ENCODE data around the gene ACTN4. TPM values are rescaled to one million over a fixed set of nuclear protein-coding genes. Genes with fewer than 3 reads are reported as not detected.
"Not testable (repeated sequence)": the region's sequence is repeated elsewhere in the genome, so short reads cannot be mapped to it uniquely, and the experiment has no call there.

The ACTN4 gene
- total and polyA plus RNA-seq, 9 donors, result 68.8 to 281 (median 224) TPM

- Histone ChIP-seq H3K36me3 (ENCODE audit: control insufficient read depth, insufficient read depth, low read length) (peaks cover 24% of the 10 kb centered on the region), H3K4me1 (ENCODE audit: control insufficient read depth, insufficient read depth, low read length) (peaks cover 21% of the 10 kb centered on the region), H3K4me3 (ENCODE audit: low read length) (peak within 1 kb of the TSS; percentile 92), H3K27ac (ENCODE audit: low read length) (peak within 1 kb of the TSS; percentile 91), H3K27me3 (ENCODE audit: control insufficient read depth, insufficient read depth, low read length) (no peaks in the 10 kb centered on the region), H3K9me3 (replicated peaks; ENCODE audit: control insufficient read depth, low read depth, low read length) (no peaks in the 10 kb centered on the region)
- WGBS (ENCODE audit: insufficient coverage), result 36% methylated on average over 19 of the region's 28 CpGs
- DNase-seq, result peak; percentile 34
These were observed 29.5 kb upstream of the ACTN4 start, which contains the start of gene MAP4K1 for GRCh38 chr19:38617764-38618589. MAP4K1 (minus strand) TSS chr19:38617953; CDS start chr19:38617895, 58 bp downstream.

GRCh38 chr19:38618590-38619360 lies 28.7 kb upstream of the ACTN4 start, which contains the start of gene EIF3K:
EIF3K (plus strand) TSS chr19:38619188; CDS start chr19:38619269, 81 bp downstream.
- Histone ChIP-seq H3K27ac (ENCODE audit: low read length) (peak within 1 kb of the TSS; percentile 91), H3K36me3 (ENCODE audit: control insufficient read depth, insufficient read depth, low read length) (peaks cover 28% of the 10 kb centered on the region), H3K27me3 (ENCODE audit: control insufficient read depth, insufficient read depth, low read length) (no peaks in the 10 kb centered on the region), H3K9me3 (replicated peaks; ENCODE audit: control insufficient read depth, low read depth, low read length) (no peaks in the 10 kb centered on the region), H3K4me1 (ENCODE audit: control insufficient read depth, insufficient read depth, low read length) (peaks cover 21% of the 10 kb centered on the region), H3K4me3 (ENCODE audit: low read length) (peak within 1 kb of the TSS; percentile 92)
- peak; percentile 100 for DNase-seq
- WGBS (ENCODE audit: insufficient coverage), result under 1% methylated on average over 59 of the region's 64 CpGs

GRCh38 chr19:38619361-38620174 lies 27.9 kb upstream of the ACTN4 start:
- Histone ChIP-seq H3K4me1 (ENCODE audit: control insufficient read depth, insufficient read depth, low read length) (peaks cover 21% of the 10 kb centered on the region), H3K36me3 (ENCODE audit: control insufficient read depth, insufficient read depth, low read length) (peaks cover 33% of the 10 kb centered on the region), H3K4me3 (ENCODE audit: low read length) (peak overlapping the region; percentile 92), H3K27me3 (ENCODE audit: control insufficient read depth, insufficient read depth, low read length) (no peaks in the 10 kb centered on the region), H3K27ac (ENCODE audit: low read length) (peak overlapping the region; percentile 86), H3K9me3 (replicated peaks; ENCODE audit: control insufficient read depth, low read depth, low read length) (no peaks in the 10 kb centered on the region)
- DNase-seq, result no peak
- 13% methylated on average over 20 of the region's 21 CpGs for WGBS (ENCODE audit: insufficient coverage)

GRCh38 chr19:38624822-38625221 lies 22.6 kb upstream of the ACTN4 start:
- H3K27ac ChIP-seq (ENCODE audit: low read length), result no peak overlapping the region
- peaks cover 81% of the 10 kb centered on the region for H3K36me3 ChIP-seq (ENCODE audit: control insufficient read depth, insufficient read depth, low read length)
- peaks cover 6% of the 10 kb centered on the region for H3K4me1 ChIP-seq (ENCODE audit: control insufficient read depth, insufficient read depth, low read length)
- no peak for DNase-seq
- no peaks in the 10 kb centered on the region for H3K27me3 ChIP-seq (ENCODE audit: control insufficient read depth, insufficient read depth, low read length)
- H3K9me3 ChIP-seq (replicated peaks; ENCODE audit: control insufficient read depth, low read depth, low read length), result no peaks in the 10 kb centered on the region
- H3K4me3 ChIP-seq (ENCODE audit: low read length), result no peak overlapping the region
- 71% methylated on average over 1 of the region's 3 CpGs for WGBS (ENCODE audit: insufficient coverage)

- WGBS (ENCODE audit: insufficient coverage), result 95% methylated on average over 3 of the region's 4 CpGs
- DNase-seq, result no peak
- no peaks in the 10 kb centered on the region for H3K27me3 ChIP-seq (ENCODE audit: control insufficient read depth, insufficient read depth, low read length)
- no peaks in the 10 kb centered on the region for H3K9me3 ChIP-seq (replicated peaks; ENCODE audit: control insufficient read depth, low read depth, low read length)
- H3K4me1 ChIP-seq (ENCODE audit: control insufficient read depth, insufficient read depth, low read length), result no peaks in the 10 kb centered on the region
- H3K27ac ChIP-seq (ENCODE audit: low read length), result no peak overlapping the region
- peaks cover 84% of the 10 kb centered on the region for H3K36me3 ChIP-seq (ENCODE audit: control insufficient read depth, insufficient read depth, low read length)
- no peak overlapping the region for H3K4me3 ChIP-seq (ENCODE audit: low read length)
These were observed 21.0 kb upstream of the ACTN4 start for GRCh38 chr19:38626401-38626800.

GRCh38 chr19:38629568-38629967 lies 17.9 kb upstream of the ACTN4 start:
- H3K36me3 ChIP-seq (ENCODE audit: control insufficient read depth, insufficient read depth, low read length), result peaks cover 76% of the 10 kb centered on the region
- DNase-seq, result no peak
- no peaks in the 10 kb centered on the region for H3K27me3 ChIP-seq (ENCODE audit: control insufficient read depth, insufficient read depth, low read length)
- no peak overlapping the region for H3K27ac ChIP-seq (ENCODE audit: low read length)
- WGBS (ENCODE audit: insufficient coverage), result 100% methylated on average over 3 of the region's 6 CpGs
- H3K9me3 ChIP-seq (replicated peaks; ENCODE audit: control insufficient read depth, low read depth, low read length), result no peaks in the 10 kb centered on the region
- H3K4me1 ChIP-seq (ENCODE audit: control insufficient read depth, insufficient read depth, low read length), result no peaks in the 10 kb centered on the region
- H3K4me3 ChIP-seq (ENCODE audit: low read length), result no peak overlapping the region

- H3K27me3 ChIP-seq (ENCODE audit: control insufficient read depth, insufficient read depth, low read length); H3K4me1 ChIP-seq (ENCODE audit: control insufficient read depth, insufficient read depth, low read length); DNase-seq; H3K27ac ChIP-seq (ENCODE audit: low read length); H3K9me3 ChIP-seq (replicated peaks; ENCODE audit: control insufficient read depth, low read depth, low read length); H3K4me3 ChIP-seq (ENCODE audit: low read length): not testable (repeated sequence)
- no CpG with 5 or more reads among the region's 11 CpGs for WGBS (ENCODE audit: insufficient coverage)
- H3K36me3 ChIP-seq (ENCODE audit: control insufficient read depth, insufficient read depth, low read length), result peaks cover 76% of the 10 kb centered on the region
These were observed 16.1 kb upstream of the ACTN4 start for GRCh38 chr19:38631301-38631700.

- H3K9me3 ChIP-seq (replicated peaks; ENCODE audit: control insufficient read depth, low read depth, low read length); H3K27me3 ChIP-seq (ENCODE audit: control insufficient read depth, insufficient read depth, low read length); H3K4me3 ChIP-seq (ENCODE audit: low read length); H3K27ac ChIP-seq (ENCODE audit: low read length); H3K4me1 ChIP-seq (ENCODE audit: control insufficient read depth, insufficient read depth, low read length); DNase-seq: not testable (repeated sequence)
- H3K36me3 ChIP-seq (ENCODE audit: control insufficient read depth, insufficient read depth, low read length), result peaks cover 76% of the 10 kb centered on the region
- WGBS (ENCODE audit: insufficient coverage), result 80% methylated on average over 1 of the region's 7 CpGs
These were observed 15.5 kb upstream of the ACTN4 start for GRCh38 chr19:38631811-38632475.

GRCh38 chr19:38632476-38633213 lies 14.8 kb upstream of the ACTN4 start:
- 86% methylated on average over 11 of the region's 16 CpGs for WGBS (ENCODE audit: insufficient coverage)
- Histone ChIP-seq H3K36me3 (ENCODE audit: control insufficient read depth, insufficient read depth, low read length) (peaks cover 70% of the 10 kb centered on the region), H3K4me1 (ENCODE audit: control insufficient read depth, insufficient read depth, low read length) (peaks cover 4% of the 10 kb centered on the region), H3K9me3 (replicated peaks; ENCODE audit: control insufficient read depth, low read depth, low read length) (no peaks in the 10 kb centered on the region), H3K4me3 (ENCODE audit: low read length) (no peak overlapping the region), H3K27ac (ENCODE audit: low read length) (no peak overlapping the region), H3K27me3 (ENCODE audit: control insufficient read depth, insufficient read depth, low read length) (no peaks in the 10 kb centered on the region)
- no peak for DNase-seq
